Activated gamma-delta T cell treated with Interleukin-2 at 50 U/mL for 16 hours (primary cell): ENCODE data around the gene FIZ1.

Experiments used
- DNase-seq: peaks from one replicate; pipeline ENCODE4 v3.0.0-alpha.2; 2020

The FIZ1 gene

DNA sequence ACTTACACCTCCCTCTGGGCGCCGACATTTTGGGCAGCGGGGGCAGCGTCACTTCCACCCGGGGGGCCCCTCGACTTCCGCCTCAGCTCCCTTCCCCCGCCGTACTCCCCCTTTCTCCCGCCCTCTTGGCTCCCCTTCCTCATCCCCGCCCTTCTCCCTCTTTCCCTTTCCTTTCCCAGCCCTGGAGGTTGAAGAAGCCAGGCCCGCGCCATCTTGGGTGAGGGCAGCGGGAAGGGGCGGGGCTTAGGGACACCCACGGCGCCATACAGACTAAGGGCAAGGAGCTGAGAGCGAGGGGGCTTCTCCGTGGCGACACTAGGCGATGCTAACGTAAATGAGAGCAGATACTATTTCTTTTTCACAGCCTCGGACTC lies at the start of gene FIZ1:
TSS of gene FIZ1 (minus strand) at position 50 of the 374 bp plus-strand sequence. CDS start 1,652 bp downstream, outside the sequence.
- DNase-seq = peak; percentile 95

- no peak for DNase-seq
Measured at GRCh38 chr19:55648585-55649267, 49.4 kb upstream of the FIZ1 start.

DNA sequence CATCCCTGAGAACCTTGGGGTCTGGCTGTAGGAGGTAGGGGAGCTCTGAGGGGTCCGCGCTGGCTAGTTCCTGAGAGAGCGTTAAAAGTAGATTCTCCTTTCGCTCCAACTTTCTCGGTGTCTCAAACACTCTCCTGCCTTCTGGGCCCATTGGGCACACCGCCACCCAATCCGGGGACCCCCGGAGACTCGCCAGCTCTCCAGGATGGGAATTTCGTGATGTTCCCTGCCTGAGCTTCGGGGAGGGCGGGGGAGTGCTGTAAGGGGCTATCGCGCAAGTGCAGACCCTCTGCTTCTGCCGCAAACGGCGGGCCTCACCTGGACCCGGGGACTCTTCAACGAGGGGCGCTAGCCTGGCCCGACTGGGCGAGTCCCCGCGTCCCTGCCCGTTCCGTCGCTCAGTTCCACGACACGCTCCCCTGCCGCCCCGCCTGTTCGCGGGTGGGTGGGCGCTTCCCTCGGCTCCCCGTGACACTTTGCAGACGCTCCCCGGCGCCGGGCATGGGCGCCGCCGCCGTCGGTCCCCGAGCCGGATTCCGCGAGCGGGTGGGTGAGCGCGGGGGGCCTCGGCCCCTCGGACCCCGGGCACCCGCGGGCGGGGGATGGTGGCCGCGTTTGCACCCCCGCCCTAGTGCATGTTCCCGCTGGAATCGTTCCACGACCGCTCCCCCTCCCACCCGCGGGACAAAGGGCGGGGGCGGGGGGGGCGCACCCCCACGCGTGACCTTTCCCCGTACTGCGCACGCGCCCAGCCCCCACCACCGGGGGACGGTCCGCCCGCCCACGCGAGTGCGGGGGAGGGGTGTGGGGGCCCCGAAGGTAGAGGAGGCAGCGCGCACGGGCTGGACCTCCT lies 48.6 kb upstream of the FIZ1 start, which contains the start of gene CCDC106:
TSS of gene CCDC106 (plus strand) at position 481 of the 853 bp plus-strand sequence. CDS start 835 bp downstream, outside the sequence.
- DNase-seq = peak; percentile 43

DNA sequence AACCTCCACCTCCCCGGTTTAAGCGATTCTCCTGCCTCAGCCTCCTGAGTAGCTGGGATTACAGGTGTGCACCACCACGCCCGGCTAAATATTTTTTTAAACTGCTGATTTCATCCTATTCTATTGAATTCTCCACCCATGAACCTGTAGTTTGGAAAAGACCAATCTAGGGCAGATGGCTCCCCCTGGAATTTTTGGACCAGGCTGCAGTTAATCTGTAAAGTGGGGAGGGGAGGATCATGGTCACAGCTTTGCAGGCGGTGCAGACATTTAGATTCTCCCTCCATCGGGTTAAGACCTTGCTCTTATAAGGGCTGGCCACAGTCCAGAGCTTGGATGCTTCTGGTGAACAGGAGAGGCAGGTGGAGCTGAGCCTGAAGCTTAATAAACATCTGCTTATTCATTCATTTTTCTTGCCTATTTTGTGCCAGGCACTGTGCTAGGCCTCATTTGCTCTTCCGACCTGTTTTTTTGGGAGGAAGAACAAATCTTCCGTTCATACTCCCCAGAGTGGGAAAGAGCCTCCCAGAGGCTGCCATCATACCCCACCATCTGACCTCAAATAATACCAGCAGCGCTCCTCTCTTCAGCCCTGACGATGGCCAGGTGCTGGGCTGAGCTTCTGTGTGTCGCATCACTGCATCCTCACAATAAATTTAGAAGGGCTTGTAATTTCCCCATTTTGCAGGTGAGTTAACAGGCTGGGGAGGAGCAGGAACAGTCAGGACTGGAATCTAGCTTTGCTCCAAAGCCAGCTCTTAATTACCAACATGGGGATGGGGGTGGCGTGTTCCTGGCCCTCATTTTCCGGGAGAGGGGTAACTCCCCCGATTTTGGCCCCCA lies 47.8 kb upstream of the FIZ1 start:
- DNase-seq = no peak

DNA sequence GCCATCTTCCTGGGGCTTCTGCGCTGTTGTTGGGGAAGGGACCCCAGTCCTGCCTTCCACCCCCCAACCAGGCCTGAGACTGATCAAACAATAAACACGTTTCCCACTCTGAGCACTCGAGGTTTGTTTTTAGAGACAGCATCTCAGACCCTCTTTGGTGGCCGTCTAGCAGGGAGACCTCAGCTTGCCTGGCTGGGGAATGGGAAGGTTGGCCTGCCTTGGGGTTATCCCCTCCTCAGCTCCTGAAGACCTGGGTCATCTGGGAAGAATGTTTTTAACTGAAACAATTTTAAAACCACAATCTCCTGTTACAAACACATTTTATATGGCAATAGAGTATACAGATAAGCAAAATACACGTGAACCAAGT lies 46.2 kb upstream of the FIZ1 start:
- DNase-seq = no peak

GRCh38 chr19:55644842-55645511 lies 45.7 kb upstream of the FIZ1 start:
- DNase-seq = no peak

DNA sequence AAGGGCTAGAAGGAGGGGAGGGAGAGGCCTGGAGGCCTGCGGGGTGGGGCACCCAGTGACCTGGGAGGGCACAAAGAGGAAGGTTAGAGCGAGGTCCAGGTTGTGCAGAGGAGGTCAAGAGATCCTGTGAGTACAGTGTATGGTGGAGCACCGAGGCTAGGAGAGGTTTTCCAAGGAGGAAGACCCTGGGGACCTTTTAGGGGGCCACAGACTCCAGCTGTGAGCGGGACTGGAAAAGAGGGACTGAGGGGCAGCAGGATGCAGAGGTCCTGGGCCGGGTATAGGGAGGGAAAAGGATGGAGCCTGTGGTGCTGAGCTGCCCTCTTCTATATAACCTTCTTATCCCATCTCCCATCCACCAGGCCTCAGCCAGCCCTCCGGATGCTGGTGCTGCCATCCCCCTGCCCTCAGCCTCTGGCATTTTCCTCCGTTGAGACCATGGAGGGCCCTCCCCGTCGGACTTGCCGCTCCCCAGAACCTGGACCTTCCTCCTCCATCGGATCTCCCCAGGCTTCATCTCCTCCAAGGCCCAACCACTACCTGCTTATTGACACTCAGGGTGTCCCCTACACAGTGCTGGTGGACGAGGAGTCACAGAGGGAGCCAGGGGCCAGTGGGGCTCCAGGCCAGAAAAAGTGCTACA lies 45.0 kb upstream of the FIZ1 start:
- no peak for DNase-seq

GRCh38 chr19:55643887-55644176 lies 44.5 kb upstream of the FIZ1 start:
- DNase-seq = no peak

DNA sequence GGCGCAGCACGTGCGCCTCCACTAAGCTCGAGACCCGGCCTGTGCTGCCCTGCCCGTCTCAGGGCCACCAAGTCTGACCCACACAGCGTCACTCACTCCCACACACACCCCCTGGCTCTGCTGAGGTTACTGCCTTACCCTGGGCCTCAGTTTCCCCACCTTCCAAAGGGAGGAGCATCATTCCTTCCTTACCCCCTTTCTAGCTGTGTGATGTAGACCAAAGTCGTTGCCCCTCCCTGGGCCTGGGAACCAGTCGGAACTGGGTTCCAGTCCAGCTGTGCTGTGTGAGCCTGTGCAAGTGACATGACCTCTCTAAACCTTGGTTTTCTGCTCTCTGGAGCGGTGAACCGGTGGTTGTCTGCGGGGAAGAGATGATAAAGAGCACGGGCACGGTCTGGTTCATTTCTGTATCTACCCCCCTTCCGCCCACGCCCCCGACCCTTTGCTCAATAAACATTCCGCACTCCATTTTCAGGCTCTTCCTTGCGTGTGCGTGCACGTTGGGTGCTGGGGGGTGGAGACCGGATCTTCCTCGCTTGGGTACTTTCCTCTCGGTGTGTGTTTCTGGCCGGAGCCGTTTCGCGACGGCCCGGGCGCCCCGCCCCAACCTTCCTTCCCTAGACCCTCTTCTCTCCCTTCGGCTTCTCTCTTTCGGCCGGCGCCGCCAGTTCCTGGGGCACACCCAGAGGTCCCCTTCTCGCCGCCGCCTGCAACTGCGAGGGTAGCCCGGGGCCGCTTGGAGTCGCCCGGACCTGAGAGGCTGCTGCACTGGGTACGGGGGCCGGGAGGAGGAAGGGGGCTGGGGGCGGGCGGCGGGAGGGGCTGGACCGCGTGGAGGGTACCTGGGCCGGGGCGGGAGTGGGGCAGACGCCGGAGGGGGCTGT lies 43.9 kb upstream of the FIZ1 start, which contains the start of gene ZNF581:
TSS of gene ZNF581 (plus strand) at position 647 of the 884 bp plus-strand sequence. CDS start 923 bp downstream, outside the sequence.
- peak; percentile 77 for DNase-seq

DNA sequence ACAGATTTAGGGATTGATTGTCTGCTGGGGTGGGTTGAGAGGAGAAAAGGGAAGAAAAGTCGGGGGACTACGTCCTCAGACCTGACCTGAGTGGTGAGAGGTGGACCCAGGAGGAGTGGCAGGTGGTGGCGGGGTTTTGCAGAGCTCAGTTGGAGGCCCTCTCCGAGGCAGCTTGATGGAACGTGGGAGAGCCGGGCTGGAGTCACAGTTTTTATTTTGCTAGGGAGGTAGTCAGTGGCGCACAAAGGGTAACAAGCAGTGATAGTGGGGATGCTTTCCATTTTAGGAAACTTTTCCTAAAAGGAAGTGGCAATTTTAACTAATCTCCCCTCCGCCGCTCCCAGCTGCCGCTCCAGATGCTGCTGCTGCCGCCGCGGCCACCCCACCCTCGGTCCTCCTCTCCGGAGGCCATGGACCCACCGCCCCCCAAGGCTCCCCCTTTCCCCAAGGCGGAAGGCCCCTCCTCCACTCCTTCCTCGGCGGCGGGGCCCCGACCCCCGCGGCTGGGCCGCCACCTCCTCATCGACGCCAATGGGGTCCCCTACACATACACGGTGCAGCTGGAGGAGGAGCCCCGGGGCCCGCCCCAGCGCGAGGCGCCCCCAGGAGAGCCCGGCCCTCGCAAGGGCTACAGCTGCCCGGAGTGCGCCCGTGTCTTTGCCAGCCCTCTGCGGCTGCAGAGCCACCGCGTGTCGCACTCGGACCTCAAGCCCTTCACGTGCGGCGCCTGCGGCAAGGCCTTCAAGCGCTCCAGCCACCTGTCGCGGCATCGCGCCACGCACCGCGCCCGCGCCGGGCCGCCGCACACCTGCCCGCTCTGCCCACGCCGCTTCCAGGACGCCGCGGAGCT lies 43.1 kb upstream of the FIZ1 start:
- no peak for DNase-seq

DNA sequence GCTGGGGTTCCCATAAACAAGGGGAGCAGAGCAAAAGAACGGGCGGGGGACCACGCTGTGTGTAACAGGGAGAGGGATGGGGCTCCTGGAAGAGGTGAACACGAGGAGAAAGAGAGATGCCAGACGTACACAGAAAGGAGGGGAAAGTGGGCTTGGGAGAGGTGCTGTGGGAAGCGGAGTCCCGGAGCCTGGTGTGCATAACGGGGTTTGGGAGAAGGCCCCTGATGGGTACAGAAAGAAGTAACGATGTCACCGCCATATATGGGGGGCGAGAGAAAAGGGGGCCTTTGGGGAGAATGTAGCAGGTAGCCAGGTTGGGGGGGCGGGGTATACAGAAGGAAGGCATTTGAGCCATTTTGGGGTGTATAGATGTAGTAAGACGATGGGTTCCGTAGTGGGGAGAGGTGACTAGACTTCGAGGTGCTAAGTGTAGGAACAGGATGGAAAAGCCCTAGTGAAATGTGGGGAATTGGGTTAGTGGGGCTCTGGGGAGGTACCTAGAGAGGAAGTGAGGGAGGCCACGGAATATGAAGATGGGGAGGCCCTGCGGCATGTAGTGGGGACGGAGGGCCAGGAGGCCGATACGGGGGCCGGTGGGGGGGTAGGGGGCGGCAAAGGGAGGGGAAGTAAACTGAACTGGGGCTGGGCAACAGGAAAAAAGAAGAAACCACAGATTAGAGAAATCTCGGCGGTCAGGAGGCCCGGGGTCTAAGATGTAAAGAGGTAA lies 42.3 kb upstream of the FIZ1 start:
- peak; percentile 27 for DNase-seq

- DNase-seq = peak; percentile 41
Measured at GRCh38 chr19:55640577-55641425, 41.5 kb upstream of the FIZ1 start, which contains the start of gene ZNF580. Gene ZNF580, plus strand, starts transcription at chr19:55641002. Its CDS starts 1,507 bp downstream, at chr19:55642509.

- peak; percentile 65 for DNase-seq
Measured at GRCh38 chr19:55640043-55640576, 40.8 kb upstream of the FIZ1 start.

- peak; percentile 55 for DNase-seq
Measured at GRCh38 chr19:55638864-55639359, 39.6 kb upstream of the FIZ1 start.

DNA sequence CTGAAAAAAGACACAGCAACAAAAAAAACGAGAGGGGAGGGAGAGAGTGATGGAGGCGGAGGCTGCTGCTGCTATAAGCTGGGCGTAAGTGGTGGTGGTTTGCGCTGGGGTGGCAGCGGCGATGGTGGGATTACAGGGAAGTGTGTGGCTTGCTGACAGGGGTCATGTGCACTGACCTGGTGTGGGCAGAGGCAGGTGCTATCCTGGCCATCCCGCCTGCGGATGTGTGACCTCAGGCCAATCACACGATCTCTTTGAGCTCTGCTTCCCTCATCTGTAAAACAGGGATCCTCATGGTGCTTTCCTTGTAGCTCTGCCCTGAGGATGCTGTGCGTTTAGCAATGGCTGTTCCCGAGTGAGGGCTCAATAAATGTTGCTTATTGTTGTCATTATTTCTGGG lies 38.2 kb upstream of the FIZ1 start:
- no peak for DNase-seq

DNA sequence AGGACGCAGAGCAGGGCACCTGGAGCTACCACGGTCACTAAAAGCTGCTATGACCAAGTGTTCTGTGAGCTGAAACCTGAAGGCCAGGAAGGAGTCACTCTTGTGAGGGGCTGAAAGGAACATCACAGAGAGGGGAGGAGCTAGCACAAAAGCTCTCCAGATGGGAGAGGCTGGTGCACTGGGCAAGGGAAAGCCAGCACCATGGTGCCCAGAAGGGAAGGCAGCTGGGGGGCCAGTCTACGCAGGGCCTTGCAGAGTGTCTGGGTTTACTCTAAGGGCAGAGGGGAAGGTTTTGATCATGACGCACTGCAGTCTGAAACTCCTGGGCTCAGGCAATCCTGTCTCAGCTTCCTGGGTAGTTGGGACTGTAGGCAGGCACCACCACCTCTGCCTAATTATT lies 37.4 kb upstream of the FIZ1 start:
- DNase-seq = no peak

DNA sequence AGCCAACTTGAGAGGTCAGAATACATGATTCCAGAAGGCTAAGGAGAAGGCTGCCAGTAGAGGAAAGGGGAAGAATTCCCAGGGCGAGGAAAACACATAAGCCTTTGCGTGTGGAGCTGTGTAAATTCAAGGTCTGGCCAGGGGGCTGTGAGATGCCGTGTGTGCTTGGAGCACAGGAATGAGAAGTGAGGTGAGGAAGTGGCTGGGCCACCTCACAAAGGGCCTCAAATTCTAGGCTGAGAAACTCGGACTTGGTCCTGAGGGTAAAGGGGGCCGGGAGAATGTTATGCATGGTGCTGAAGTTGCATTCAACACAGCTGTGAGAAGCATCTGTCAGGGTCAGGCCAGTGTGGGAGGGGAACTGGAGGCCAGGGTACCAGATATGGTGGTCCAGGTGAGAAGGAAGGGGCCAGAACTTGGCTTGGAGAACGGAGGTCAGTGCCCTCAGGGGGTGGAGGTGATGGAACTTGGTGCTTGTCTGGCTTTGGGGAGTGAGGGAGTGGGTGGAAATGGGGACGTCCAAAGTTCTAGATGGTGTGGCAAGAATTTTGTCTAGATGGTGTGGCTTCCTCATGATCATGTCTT lies 36.6 kb upstream of the FIZ1 start:
- DNase-seq = no peak
